K562 (cell line): Measurements from ENCODE around the gene HDAC1. TPM values are rescaled to one million over a fixed set of nuclear protein-coding genes. Genes with fewer than 3 reads are reported as not detected.
A peak's percentile ranks its signal among the peaks of the same experiment; 100 is the strongest.

Experiments
- ATAC-seq: fragments of 200-7000 bp; cut with Tn5 transposase; 3 replicates; pipeline ENCODE4 v1.9.1; 2020; ENCODE audit warnings: moderate library complexity
- BruUV-seq: library from RNA; stranded (reverse); fragments of 400-500 nt; replicated peaks from 2 replicates; lab custom pipeline; 2021; lab: Mats Ljungman, UMichigan
- CTCF ChIA-PET: fragments of 300-600 bp; formaldehyde crosslinking; extraction: SDS; loops from one replicate; lab custom pipeline; 2021; ENCODE audit warnings: low intra/inter-chr PET ratio; lab: Yijun Ruan, JAX
- POLR2A ChIA-PET: fragments of 300-600, 350-650 bp; sonication (Branson Sonifier 250); formaldehyde crosslinking; extraction: SDS; loops from one replicate; lab custom pipeline; 2021; ENCODE audit warnings: antibody characterized with exemption, inconsistent platforms; lab: Yijun Ruan, JAX
- DNase-seq, 4 experiments: peaks; one replicate each; pipeline versions ENCODE4 v3.0.0 to v3.0.0-alpha.2; 2011 to 2018; ENCODE audit warnings: low spot score in 3 of 4, mixed read lengths in 3 of 4; ENCODE audit errors: extremely low read depth in 1 of 4
- FAIRE-seq: peaks from 2 replicates; lab custom pipeline; 2011; peaks lifted over from hg19 to GRCh38; lab: Jason Lieb, UNC
- H2AFZ ChIP-seq: 2 replicates; pipeline ENCODE4 v1.6.0; 2011; ENCODE audit warnings: low read depth, low read length, control low read depth, inconsistent platforms
- H3K27ac ChIP-seq: fragments of 200-600 bp; 3 replicates; pipeline ENCODE4 v1.8.0; 2011; ENCODE audit warnings: low read depth, mild to moderate bottlenecking, control low read depth, inconsistent platforms, low read length, moderate library complexity, mixed read lengths; ENCODE audit errors: extremely low read depth
- H3K27me3 ChIP-seq, 2 experiments: fragments of 300-600 bp in 1 of 2; 2 replicates in 1 of 2; 3 replicates in 1 of 2; pipeline versions ENCODE4 v1.6.0 to v1.8.0; 2011; ENCODE audit warnings: inconsistent platforms in 2 of 2, low read length in 2 of 2, mild to moderate bottlenecking in 1 of 2, mixed read lengths in 1 of 2, moderate library complexity in 1 of 2; ENCODE audit not compliant: control insufficient read depth in 2 of 2, insufficient read depth in 2 of 2
- H3K36me3 ChIP-seq: fragments of 300-600 bp; 3 replicates; pipeline ENCODE4 v1.8.0; 2011; ENCODE audit warnings: mild to moderate bottlenecking, low read length, inconsistent platforms; ENCODE audit not compliant: control insufficient read depth, insufficient read depth
- H3K4me1 ChIP-seq, 2 experiments: fragments of 200-600 bp in 1 of 2; replicated peaks in 1 of 2; 2 replicates in 1 of 2; 3 replicates in 1 of 2; pipeline versions ENCODE4 v1.5.1 to v1.8.0; 2011; ENCODE audit warnings: inconsistent platforms in 2 of 2, low read length in 2 of 2, mild to moderate bottlenecking in 1 of 2, mixed read lengths in 1 of 2, moderate library complexity in 1 of 2; ENCODE audit not compliant: control insufficient read depth in 2 of 2, insufficient read depth in 2 of 2
- H3K4me2 ChIP-seq: 2 replicates; pipeline ENCODE4 v1.6.1; 2011; ENCODE audit warnings: low read length, control low read depth, inconsistent platforms, mixed read lengths; ENCODE audit not compliant: insufficient read depth
- H3K4me3 ChIP-seq: fragments of 200-600 bp; sonication (generic), shearing (Covaris generic); 2 replicates; pipeline ENCODE4 v1.5.1; 2016; ENCODE audit warnings: control low read depth, inconsistent platforms
- H3K79me2 ChIP-seq: fragments of 200-600 bp; 3 replicates; pipeline ENCODE4 v1.8.0; 2011; ENCODE audit warnings: low read length, inconsistent platforms; ENCODE audit not compliant: control insufficient read depth, insufficient read depth
- H3K9ac ChIP-seq, 2 experiments: 2 replicates each; pipeline versions ENCODE4 v1.6.0 to v1.6.1; 2011; ENCODE audit warnings: low read depth in 2 of 2, low read length in 2 of 2, control low read depth in 1 of 2, inconsistent platforms in 1 of 2, mild to moderate bottlenecking in 1 of 2, mixed read lengths in 1 of 2; ENCODE audit not compliant: insufficient read depth in 1 of 2
- H3K9me1 ChIP-seq: one replicate; pipeline ENCODE4 v1.6.0; 2011; ENCODE audit warnings: inconsistent platforms, mild to moderate bottlenecking, low read length, moderate library complexity; ENCODE audit not compliant: control insufficient read depth, insufficient read depth
- H3K9me3 ChIP-seq: replicated peaks from 2 replicates; pipeline ENCODE4 v1.5.1; 2011; ENCODE audit warnings: low read depth, low read length, inconsistent platforms; ENCODE audit not compliant: control insufficient read depth, insufficient read depth
- H4K20me1 ChIP-seq: replicated peaks from 2 replicates; pipeline ENCODE4 v1.6.1; 2011; ENCODE audit warnings: low read length, inconsistent platforms, mixed read lengths; ENCODE audit not compliant: control insufficient read depth, insufficient read depth
- MED1 ChIP-seq: sonication (generic); formaldehyde crosslinking; IDR thresholded peaks from 2 replicates; pipeline ENCODE4 v1.8.1; 2023; ENCODE audit warnings: missing genetic modification reagents, borderline replicate concordance
- MLX ChIP-seq, 2 experiments: fragments of 450-650 bp in 1 of 2; sonication (generic) in 1 of 2; formaldehyde crosslinking; conservative IDR thresholded peaks; 2 replicates each; pipeline versions ENCODE4 v1.4.0 to v1.8.1; 2020 to 2022; ENCODE audit warnings: mild to moderate bottlenecking in 1 of 2, missing genetic modification reagents in 1 of 2
- NR3C1 ChIP-seq: sonication (generic); formaldehyde crosslinking; IDR thresholded peaks from 2 replicates; pipeline ENCODE4 v1.8.1; 2022; ENCODE audit warnings: missing genetic modification reagents
- POLR2B ChIP-seq: fragments of 450-650 bp; IDR thresholded peaks from 2 replicates; pipeline ENCODE4 v1.6.1; 2018; ENCODE audit warnings: low read depth; ENCODE audit not compliant: partially characterized antibody
- TFE3 ChIP-seq: fragments of 450-650 bp; formaldehyde crosslinking; IDR thresholded peaks from 2 replicates; pipeline ENCODE4 v1.4.0; 2020; ENCODE audit warnings: mild to moderate bottlenecking, mixed read lengths
- ZBTB33 ChIP-seq: sonication (generic); formaldehyde crosslinking; IDR thresholded peaks from 2 replicates; pipeline ENCODE4 v1.8.1; 2023; ENCODE audit warnings: mild to moderate bottlenecking, missing genetic modification reagents
- ZBTB7A ChIP-seq: IDR thresholded peaks from 2 replicates; pipeline ENCODE4 v1.6.1; 2011; ENCODE audit warnings: low read depth, mild to moderate bottlenecking, low read length, moderate library complexity, borderline replicate concordance; ENCODE audit not compliant: control insufficient read depth
- ZFPM2 ChIP-seq: fragments of 250-450 bp; sonication (Bioruptor Pico); IDR thresholded peaks from 2 replicates; pipeline ENCODE4 v1.5.1; 2022; ENCODE audit warnings: mild to moderate bottlenecking
- WGBS: fragments of 100-300 bp; shearing (Covaris generic); methylation state at CpG from one replicate; pipeline ENCODE4 v1.1.6; 2016; ENCODE audit warnings: low coverage, mixed read lengths; ENCODE audit not compliant: insufficient coverage; ENCODE audit errors: missing lambda C conversion rate; 5-methylcytosine and 5-hydroxymethylcytosine counted together
- in situ Hi-C: fragments of 300-500 bp; cut with MboI; formaldehyde crosslinking; loops from 4 replicates; pipeline ENCODE4 v1.15.0; 2018; ENCODE audit warnings: inconsistent platforms, mixed read lengths
- intact Hi-C: fragments of 100-400 bp; cut with micrococcal nuclease; formaldehyde crosslinking; loops from 2 replicates; pipeline ENCODE4 v1.14.2; 2022
- polyA plus RNA-seq, 8 experiments: library from polyadenylated mRNA; depleted of rRNA in 4 of 8; stranded (reverse) in 5 of 8; unstranded in 3 of 8; fragments of >200 nt; fragmentation: Nextera tagmentation in 2 of 8; fragmentation: Illumina TruSeq in 1 of 8; extraction: Ambion mirVana in 2 of 8; extraction: Trizol in 1 of 8; gene quantifications; 2 replicates each; pipeline versions ENCODE4 v1.2.1 to v1.2.3, GENCODE V29; 2011 to 2014; ENCODE audit warnings: inconsistent platforms in 1 of 8, missing spikeins in 1 of 8
- total RNA-seq, 7 experiments: library from RNA; depleted of rRNA in 6 of 7; stranded (reverse); fragments of >200 nt in 6 of 7; fragmentation: Illumina TruSeq in 2 of 7; extraction: Trizol in 2 of 7; gene quantifications; 2 replicates each; pipeline versions ENCODE4 v1.2.1 to v1.2.3, GENCODE V29; 2011 to 2021; ENCODE audit warnings: low replicate concordance in 1 of 7

HDAC1 gene
- total and polyA plus RNA-seq, 9 of the 15 experiments (the other 6 are each of a cell fraction or from before 2014, with no cell fraction given): 169 to 384 (median 193) TPM

- no peak overlapping the region for H3K4me2 ChIP-seq
- ChIA-PET CTCF (no interaction called here), POLR2A (interaction anchor here (0.6 kb wide), 1 partner anchor 23 kb away, joined by 3 read pairs; no protein-coding TSS in a partner anchor)
- TF ChIP-seq MED1 (CRISPR knock-in tag) (no peak), ZBTB7A (0 out of 2 replicates have a peak, but pooled peaks have one; percentile 9), ZBTB33 (peak; percentile 79), POLR2B (no peak), NR3C1 (no peak), TFE3 (CRISPR knock-in tag) (no peak), MLX (CRISPR knock-in tag; conservative IDR thresholded peaks at IDR 0.05) (no peak), ZFPM2 (CRISPR knock-in tag) (no peak)
- TF ChIP-seq, all 486 proteins: peak for 2
- no peaks in the 10 kb centered on the region for H3K36me3 ChIP-seq
- no peak; the same call in 2 of the 3 replicates for ATAC-seq
- no peaks in the 10 kb centered on the region for H4K20me1 ChIP-seq
- H2AFZ ChIP-seq: no peak overlapping the region
- no peaks in the 10 kb centered on the region for H3K9me3 ChIP-seq
- H3K79me2 ChIP-seq: no peaks in the 10 kb centered on the region
- no TSS peak for BruUV-seq
- WGBS: 59% methylated on average over 34 of the region's 41 CpGs
- H3K27ac ChIP-seq: no peak overlapping the region
- intact Hi-C loops: no loop called here
- DNase-seq: peak in 2 of 4 experiments; percentile 13 to 21
- H3K9ac ChIP-seq: 0 out of 4 replicates have a peak overlapping the region, but pooled peaks of 1 of the 2 experiments have one; percentile 40
- FAIRE-seq: no peak
- no peak overlapping the region for H3K4me3 ChIP-seq
- H3K9me1 ChIP-seq: no peaks in the 10 kb centered on the region
- in situ Hi-C loops: no loop called here
- peaks cover 0 to 13% of the 10 kb centered on the region in 2 experiments; a peak in 2 of 5 replicates for H3K27me3 ChIP-seq
- peaks cover 8 to 34% of the 10 kb centered on the region in 2 experiments; a peak in 4 of 5 replicates for H3K4me1 ChIP-seq
Measured at GRCh38 chr1:32275424-32275823, 16.5 kb upstream of the HDAC1 start.
